ENCODE measurements around the gene RBKS. TPM values are rescaled to one million over a fixed set of nuclear protein-coding genes. Genes with fewer than 3 reads are reported as not detected.

The RBKS gene
- total RNA-seq, 1 donor from 2014 or later: 1.8 TPM

- no peak for TF ChIP-seq CTCF (IDR thresholded peaks at IDR 0.05; ENCODE audit: insufficient read depth, low read length, poor library complexity, severe bottlenecking)
- Histone ChIP-seq H3K27me3 (ENCODE audit: control insufficient read depth, insufficient read depth, low read length) (no peaks in the 10 kb centered on the region), H3K36me3 (ENCODE audit: control insufficient read depth, insufficient read depth, low read length) (no peaks in the 10 kb centered on the region), H3K4me3 (ENCODE audit: low read depth, low read length) (no peak overlapping the region)
- DNase-seq (ENCODE audit: low read depth): no peak
Measured at GRCh38 chr2:27863146-27863545, 27.0 kb downstream of the RBKS start.

- no peaks in the 10 kb centered on the region for H3K36me3 ChIP-seq (ENCODE audit: control insufficient read depth, insufficient read depth, low read length)
- no peaks in the 10 kb centered on the region for H3K27me3 ChIP-seq (ENCODE audit: control insufficient read depth, insufficient read depth, low read length)
- no peak for TF ChIP-seq CTCF (IDR thresholded peaks at IDR 0.05; ENCODE audit: insufficient read depth, low read length, poor library complexity, severe bottlenecking)
- no peak overlapping the region for H3K4me3 ChIP-seq (ENCODE audit: low read depth, low read length)
- peak; percentile 57 for DNase-seq (ENCODE audit: low read depth)
Measured at GRCh38 chr2:27860111-27860510, 30.1 kb downstream of the RBKS start.

GRCh38 chr2:27857417-27858172 lies 32.6 kb downstream of the RBKS start:
- no peak overlapping the region for H3K4me3 ChIP-seq (ENCODE audit: low read depth, low read length)
- DNase-seq (ENCODE audit: low read depth): peak; percentile 35
- TF ChIP-seq CTCF (IDR thresholded peaks at IDR 0.05; ENCODE audit: insufficient read depth, low read length, poor library complexity, severe bottlenecking): no peak
- H3K27me3 ChIP-seq (ENCODE audit: control insufficient read depth, insufficient read depth, low read length): no peaks in the 10 kb centered on the region
- H3K36me3 ChIP-seq (ENCODE audit: control insufficient read depth, insufficient read depth, low read length): no peaks in the 10 kb centered on the region

- DNase-seq (ENCODE audit: low read depth): no peak
- no peak for TF ChIP-seq CTCF (IDR thresholded peaks at IDR 0.05; ENCODE audit: insufficient read depth, low read length, poor library complexity, severe bottlenecking)
- no peaks in the 10 kb centered on the region for H3K27me3 ChIP-seq (ENCODE audit: control insufficient read depth, insufficient read depth, low read length)
- H3K4me3 ChIP-seq (ENCODE audit: low read depth, low read length): no peak overlapping the region
- H3K36me3 ChIP-seq (ENCODE audit: control insufficient read depth, insufficient read depth, low read length): no peaks in the 10 kb centered on the region
Measured at GRCh38 chr2:27856956-27857355, 33.2 kb downstream of the RBKS start.

GRCh38 chr2:27856386-27856785 lies 33.8 kb downstream of the RBKS start:
- Histone ChIP-seq H3K4me3 (ENCODE audit: low read depth, low read length) (no peak overlapping the region), H3K36me3 (ENCODE audit: control insufficient read depth, insufficient read depth, low read length) (no peaks in the 10 kb centered on the region), H3K27me3 (ENCODE audit: control insufficient read depth, insufficient read depth, low read length) (no peaks in the 10 kb centered on the region)
- no peak for DNase-seq (ENCODE audit: low read depth)
- TF ChIP-seq CTCF (IDR thresholded peaks at IDR 0.05; ENCODE audit: insufficient read depth, low read length, poor library complexity, severe bottlenecking): no peak

- no peak for TF ChIP-seq CTCF (IDR thresholded peaks at IDR 0.05; ENCODE audit: insufficient read depth, low read length, poor library complexity, severe bottlenecking)
- Histone ChIP-seq H3K4me3 (ENCODE audit: low read depth, low read length) (no peak overlapping the region), H3K27me3 (ENCODE audit: control insufficient read depth, insufficient read depth, low read length) (no peaks in the 10 kb centered on the region), H3K36me3 (ENCODE audit: control insufficient read depth, insufficient read depth, low read length) (no peaks in the 10 kb centered on the region)
- DNase-seq (ENCODE audit: low read depth): peak; percentile 57
Measured at GRCh38 chr2:27855476-27855875, 34.7 kb downstream of the RBKS start.
